Gastroesophageal sphincter (tissue), 4 donors: ENCODE data around the gene CHCHD6. TPM values are rescaled to one million over a fixed set of nuclear protein-coding genes. Genes with fewer than 3 reads are reported as not detected.

ENCODE experiments used
- ATAC-seq: fragments of 150-250 bp; one replicate; pipeline ENCODE4 v1.9.1; 2016; ENCODE audit warnings: mild to moderate bottlenecking, moderate library complexity
- H3K27ac ChIP-seq, 4 donors: fragments of 200-600 bp; sonication (generic) in 3 of 4; 1 replicate in 3 of 4; 2 replicates in 1 of 4; pipeline ENCODE4 v1.5.1; 2016 to 2019
- H3K27me3 ChIP-seq: fragments of 200-600 bp; sonication (generic); one replicate; pipeline ENCODE4 v1.5.1; 2019
- H3K36me3 ChIP-seq, 2 donors: fragments of 200-600 bp; sonication (generic); one replicate each; pipeline ENCODE4 v1.5.1; 2019; ENCODE audit warnings: control low read depth in 1 of 2
- H3K4me1 ChIP-seq, 3 donors: fragments of 200-600 bp; sonication (generic); 1 replicate in 2 of 3; 2 replicates in 1 of 3; pipeline ENCODE4 v1.5.1; 2016 to 2019; ENCODE audit warnings: control low read depth in 2 of 3
- H3K4me3 ChIP-seq, 2 donors: fragments of 200-600 bp; sonication (generic); one replicate each; pipeline ENCODE4 v1.5.1; 2019; ENCODE audit warnings: mild to moderate bottlenecking in 1 of 2, moderate library complexity in 1 of 2
- H3K9me3 ChIP-seq, 3 donors: fragments of 200-600 bp; sonication (generic); one replicate each; pipeline ENCODE4 v1.5.1; 2017 to 2019; ENCODE audit warnings: control low read depth in 2 of 3
- CTCF ChIP-seq, 4 experiments: fragments of 200-600 bp in 2 of 4; fragments of 450-650 bp in 2 of 4; sonication (generic) in 1 of 4; IDR thresholded peaks; one replicate each; pipeline ENCODE4 v1.5.1; 2017 to 2019; ENCODE audit warnings: antibody characterized with exemption in 4 of 4, mild to moderate bottlenecking in 2 of 4, moderate library complexity in 2 of 4
- EP300 ChIP-seq: sonication (generic); formaldehyde crosslinking; IDR thresholded peaks from one replicate; pipeline ENCODE4 v1.6.1; 2017; ENCODE audit warnings: antibody characterized with exemption, mild to moderate bottlenecking
- POLR2A ChIP-seq, 2 donors: fragments of 450-650 bp; IDR thresholded peaks; one replicate each; pipeline ENCODE4 v1.6.1; 2017; ENCODE audit warnings: antibody characterized with exemption in 2 of 2, mild to moderate bottlenecking in 2 of 2, moderate library complexity in 1 of 2
- POLR2AphosphoS5 ChIP-seq: sonication (generic); formaldehyde crosslinking; IDR thresholded peaks from one replicate; pipeline ENCODE4 v1.6.1; 2017; ENCODE audit warnings: antibody characterized with exemption
- WGBS, 2 donors: methylation state at CpG; one replicate each; pipeline ENCODE4 v1.1.5; 2018; ENCODE audit warnings: low coverage in 1 of 2; 5-methylcytosine and 5-hydroxymethylcytosine counted together
- total RNA-seq, 4 donors: library from RNA; depleted of rRNA; stranded (reverse); fragments of >200 nt; gene quantifications; one replicate each; pipeline ENCODE4 v1.1.0, GENCODE V29; 2016

Gene CHCHD6
- total RNA-seq, 4 donors from 2014 or later = 8.5 to 37.2 (median 15.2) TPM

GRCh38 chr3:126827121-126827520 lies 123.1 kb downstream of the CHCHD6 start:
- Histone ChIP-seq H3K27me3 (no peaks in the 10 kb centered on the region), H3K9me3 (no peaks in the 10 kb centered on the region), H3K4me3 (no peak overlapping the region), H3K36me3 (no peaks in the 10 kb centered on the region), H3K27ac (peak overlapping the region in 3 of 4 donors; percentile 16 to 66 (median 50)), H3K4me1 (peaks cover 0 to 5% (median 2%) of the 10 kb centered on the region in 3 donors)
- peak; percentile 96 for ATAC-seq
- TF ChIP-seq POLR2A (IDR thresholded peaks at IDR 0.05) (no peak), EP300 (no peak), CTCF (IDR thresholded peaks at IDR 0.05) (no peak), POLR2AphosphoS5 (peak; percentile 17)
- 54 to 83% methylated on average over 1 of the region's 1 CpG for WGBS, 2 donors

- ATAC-seq = peak; percentile 67
- no peaks in the 10 kb centered on the region for H3K9me3 ChIP-seq
- WGBS, 2 donors = 53 to 70% methylated on average over 3 to 5 of the region's 5 CpGs
- H3K4me3 ChIP-seq = no peak overlapping the region
- no peaks in the 10 kb centered on the region for H3K36me3 ChIP-seq
- H3K27me3 ChIP-seq = no peaks in the 10 kb centered on the region
- H3K27ac ChIP-seq = peak overlapping the region in 3 of 4 donors; percentile 16 to 59 (median 48)
- TF ChIP-seq POLR2A (IDR thresholded peaks at IDR 0.05) = no peak
- no peak for TF ChIP-seq CTCF (IDR thresholded peaks at IDR 0.05)
- TF ChIP-seq EP300 = no peak
- no peak for TF ChIP-seq POLR2AphosphoS5
- peaks cover 0 to 5% (median 2%) of the 10 kb centered on the region in 3 donors for H3K4me1 ChIP-seq
These were observed 124.3 kb downstream of the CHCHD6 start for GRCh38 chr3:126828306-126828705.

GRCh38 chr3:126832933-126833332 lies 128.9 kb downstream of the CHCHD6 start:
- TF ChIP-seq POLR2AphosphoS5 (no peak), CTCF (IDR thresholded peaks at IDR 0.05) (no peak), EP300 (no peak), POLR2A (IDR thresholded peaks at IDR 0.05) (no peak)
- Histone ChIP-seq H3K4me3 (no peak overlapping the region), H3K4me1 (peaks cover 0 to 2% (median 0%) of the 10 kb centered on the region in 3 donors), H3K9me3 (no peaks in the 10 kb centered on the region), H3K27me3 (no peaks in the 10 kb centered on the region), H3K27ac (no peak overlapping the region), H3K36me3 (no peaks in the 10 kb centered on the region)
- 85 to 98% methylated on average over 4 to 5 of the region's 5 CpGs for WGBS, 2 donors
- ATAC-seq = no peak

GRCh38 chr3:126834596-126835471 lies 130.8 kb downstream of the CHCHD6 start:
- no peaks in the 10 kb centered on the region for H3K36me3 ChIP-seq
- no peaks in the 10 kb centered on the region for H3K4me1 ChIP-seq
- H3K9me3 ChIP-seq = no peaks in the 10 kb centered on the region
- H3K27ac ChIP-seq = no peak overlapping the region
- TF ChIP-seq POLR2A (IDR thresholded peaks at IDR 0.05) (no peak), EP300 (no peak), POLR2AphosphoS5 (no peak), CTCF (IDR thresholded peaks at IDR 0.05) (no peak)
- WGBS, 2 donors = 100% methylated on average over 3 of the region's 13 CpGs
- H3K4me3 ChIP-seq = no peak overlapping the region
- no peak for ATAC-seq
- no peaks in the 10 kb centered on the region for H3K27me3 ChIP-seq
